ENCODE data around the gene ANO10.

- TF ChIP-seq, protein P1, sequence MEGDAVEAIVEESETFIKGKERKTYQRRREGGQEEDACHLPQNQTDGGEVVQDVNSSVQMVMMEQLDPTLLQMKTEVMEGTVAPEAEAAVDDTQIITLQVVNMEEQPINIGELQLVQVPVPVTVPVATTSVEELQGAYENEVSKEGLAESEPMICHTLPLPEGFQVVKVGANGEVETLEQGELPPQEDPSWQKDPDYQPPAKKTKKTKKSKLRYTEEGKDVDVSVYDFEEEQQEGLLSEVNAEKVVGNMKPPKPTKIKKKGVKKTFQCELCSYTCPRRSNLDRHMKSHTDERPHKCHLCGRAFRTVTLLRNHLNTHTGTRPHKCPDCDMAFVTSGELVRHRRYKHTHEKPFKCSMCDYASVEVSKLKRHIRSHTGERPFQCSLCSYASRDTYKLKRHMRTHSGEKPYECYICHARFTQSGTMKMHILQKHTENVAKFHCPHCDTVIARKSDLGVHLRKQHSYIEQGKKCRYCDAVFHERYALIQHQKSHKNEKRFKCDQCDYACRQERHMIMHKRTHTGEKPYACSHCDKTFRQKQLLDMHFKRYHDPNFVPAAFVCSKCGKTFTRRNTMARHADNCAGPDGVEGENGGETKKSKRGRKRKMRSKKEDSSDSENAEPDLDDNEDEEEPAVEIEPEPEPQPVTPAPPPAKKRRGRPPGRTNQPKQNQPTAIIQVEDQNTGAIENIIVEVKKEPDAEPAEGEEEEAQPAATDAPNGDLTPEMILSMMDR (IDR thresholded peaks at IDR 0.05; ENCODE audit: control extremely low read depth in 1 of 3, insufficient read depth in 1 of 3, low read depth in 1 of 3, low read length in 3 of 3): no peak
- TF ChIP-seq POLR2A (IDR thresholded peaks at IDR 0.05; ENCODE audit: control extremely low read depth in 1 of 2, low read depth in 2 of 2, low read length in 2 of 2): no peak
- no peak for TF ChIP-seq KDM5A (IDR thresholded peaks at IDR 0.05; ENCODE audit: low read length)
- TF ChIP-seq YY1 (IDR thresholded peaks at IDR 0.05; ENCODE audit: low read depth, low read length): no peak
- no peak for TF ChIP-seq SP2 (IDR thresholded peaks at IDR 0.05; ENCODE audit: low read length)
- no peak for TF ChIP-seq POLR2AphosphoS5 (IDR thresholded peaks at IDR 0.05; ENCODE audit: low read depth, low read length)
- TF ChIP-seq EZH2 (IDR thresholded peaks at IDR 0.05; ENCODE audit: low read depth, low read length, severe bottlenecking): no peak
Observed at GRCh38 chr3:43364494-43364893, 257.3 kb downstream of the ANO10 start.

Measured in H1 (cell line).